Endodermal cell (in vitro differentiated cells): Measurements from ENCODE around the gene TNS3. TPM values are rescaled to one million over a fixed set of nuclear protein-coding genes. Genes with fewer than 3 reads are reported as not detected.

Experiments used
- DNase-seq: peaks from one replicate; pipeline ENCODE4 v3.0.0-alpha.2; 2017
- H3K27ac ChIP-seq: 2 replicates; pipeline ENCODE4 v1.5.1; 2013; ENCODE audit warnings: mild to moderate bottlenecking, low read depth, low read length, moderate library complexity
- H3K27me3 ChIP-seq: 2 replicates; pipeline ENCODE4 v1.6.1; 2013; ENCODE audit warnings: mild to moderate bottlenecking, low read length, moderate library complexity; ENCODE audit not compliant: insufficient read depth, control insufficient read depth, poor library complexity, severe bottlenecking
- H3K36me3 ChIP-seq: 2 replicates; pipeline ENCODE4 v1.7.0; 2013; ENCODE audit warnings: mild to moderate bottlenecking, low read length, moderate library complexity; ENCODE audit not compliant: control insufficient read depth, insufficient read depth
- H3K4me1 ChIP-seq: one replicate; pipeline ENCODE4 v1.7.0; 2013; ENCODE audit warnings: low read length; ENCODE audit not compliant: control insufficient read depth, insufficient read depth
- H3K4me3 ChIP-seq: 2 replicates; pipeline ENCODE4 v1.5.1; 2013; ENCODE audit warnings: mild to moderate bottlenecking, low read length, moderate library complexity
- H3K9ac ChIP-seq: 2 replicates; pipeline ENCODE4 v1.6.1; 2013; ENCODE audit warnings: mild to moderate bottlenecking, low read length, moderate library complexity; ENCODE audit not compliant: poor library complexity, severe bottlenecking; ENCODE audit errors: extremely low read depth
- H3K9me3 ChIP-seq: 2 replicates; pipeline ENCODE4 v1.6.1; 2013; ENCODE audit warnings: mild to moderate bottlenecking, low read length, moderate library complexity; ENCODE audit not compliant: control insufficient read depth
- H3K27ac Mint-ChIP-seq: 2 replicates; pipeline ENCODE4 v1.8.0; 2020; ENCODE audit warnings: mixed read lengths
- H3K27me3 Mint-ChIP-seq: 2 replicates; pipeline ENCODE4 v1.8.0; 2021; ENCODE audit warnings: mild to moderate bottlenecking, mixed read lengths; ENCODE audit not compliant: insufficient read depth
- H3K36me3 Mint-ChIP-seq: 2 replicates; pipeline ENCODE4 v1.8.0; 2020; ENCODE audit warnings: low read depth, mixed read lengths
- H3K4me1 Mint-ChIP-seq: 2 replicates; pipeline ENCODE4 v1.8.0; 2020; ENCODE audit warnings: mixed read lengths
- H3K4me3 Mint-ChIP-seq: 2 replicates; pipeline ENCODE4 v1.8.0; 2020; ENCODE audit warnings: mild to moderate bottlenecking, moderate library complexity, mixed read lengths
- H3K9me3 Mint-ChIP-seq: 2 replicates; pipeline ENCODE4 v1.8.0; 2020; ENCODE audit warnings: mild to moderate bottlenecking, mixed read lengths
- WGBS, 2 experiments: methylation state at CpG; one replicate each; pipeline versions ENCODE4 v1.1.5 to v1.1.7; 2013; ENCODE audit warnings: missing lambda C conversion rate in 2 of 2, mixed read lengths in 1 of 2; ENCODE audit not compliant: insufficient coverage in 1 of 2, insufficient read length in 1 of 2; 5-methylcytosine and 5-hydroxymethylcytosine counted together
- total RNA-seq, 2 donors: library from RNA; stranded (reverse); fragmentation: NEBNext Ultra II Directional in 1 of 2; extraction: Animal tissue kit (Norgen Biotek cat#: 25700) in 1 of 2; gene quantifications; 2 replicates in 1 of 2; 3 replicates in 1 of 2; pipeline ENCODE4 v1.2.1, GENCODE V29; 2021
- TF ChIP-seq, protein P1 (sequence below): fragments of 200-600 bp; sonication (generic); conservative IDR thresholded peaks from 2 replicates; pipeline ENCODE4 v1.5.0; 2021; ENCODE audit warnings: antibody characterized with exemption, mild to moderate bottlenecking

TNS3 gene
- total RNA-seq, 2 donors from 2014 or later, result 33.8 to 38.5 TPM

- Histone ChIP-seq H3K9ac (no peak overlapping the region), H3K27ac (no peak overlapping the region), H3K27me3 (no peaks in the 10 kb centered on the region), H3K4me1 (no peaks in the 10 kb centered on the region), H3K36me3 (peaks cover 76% of the 10 kb centered on the region), H3K4me3 (no peak overlapping the region), H3K9me3 (no peaks in the 10 kb centered on the region)
- TF ChIP-seq, protein P1, sequence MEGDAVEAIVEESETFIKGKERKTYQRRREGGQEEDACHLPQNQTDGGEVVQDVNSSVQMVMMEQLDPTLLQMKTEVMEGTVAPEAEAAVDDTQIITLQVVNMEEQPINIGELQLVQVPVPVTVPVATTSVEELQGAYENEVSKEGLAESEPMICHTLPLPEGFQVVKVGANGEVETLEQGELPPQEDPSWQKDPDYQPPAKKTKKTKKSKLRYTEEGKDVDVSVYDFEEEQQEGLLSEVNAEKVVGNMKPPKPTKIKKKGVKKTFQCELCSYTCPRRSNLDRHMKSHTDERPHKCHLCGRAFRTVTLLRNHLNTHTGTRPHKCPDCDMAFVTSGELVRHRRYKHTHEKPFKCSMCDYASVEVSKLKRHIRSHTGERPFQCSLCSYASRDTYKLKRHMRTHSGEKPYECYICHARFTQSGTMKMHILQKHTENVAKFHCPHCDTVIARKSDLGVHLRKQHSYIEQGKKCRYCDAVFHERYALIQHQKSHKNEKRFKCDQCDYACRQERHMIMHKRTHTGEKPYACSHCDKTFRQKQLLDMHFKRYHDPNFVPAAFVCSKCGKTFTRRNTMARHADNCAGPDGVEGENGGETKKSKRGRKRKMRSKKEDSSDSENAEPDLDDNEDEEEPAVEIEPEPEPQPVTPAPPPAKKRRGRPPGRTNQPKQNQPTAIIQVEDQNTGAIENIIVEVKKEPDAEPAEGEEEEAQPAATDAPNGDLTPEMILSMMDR, result no peak
- H3K4me3 Mint-ChIP-seq, result no peak overlapping the region
- no peaks in the 10 kb centered on the region for H3K9me3 Mint-ChIP-seq
- H3K27ac Mint-ChIP-seq, result no peak overlapping the region
- no peaks in the 10 kb centered on the region for H3K27me3 Mint-ChIP-seq
- WGBS, 2 experiments, result 92 to 95% methylated on average over 3 to 6 of the region's 6 CpGs
- H3K36me3 Mint-ChIP-seq, result peaks cover 53% of the 10 kb centered on the region
- no peak for DNase-seq
- peaks cover 4% of the 10 kb centered on the region for H3K4me1 Mint-ChIP-seq
These were observed 293.9 kb downstream of the TNS3 start for GRCh38 chr7:47288060-47288459.

GRCh38 chr7:47285860-47286491 lies 295.9 kb downstream of the TNS3 start:
- no peaks in the 10 kb centered on the region for H3K4me1 ChIP-seq
- Mint-ChIP-seq H3K27me3 (no peaks in the 10 kb centered on the region), H3K27ac (no peak overlapping the region), H3K4me1 (peaks cover 4% of the 10 kb centered on the region), H3K4me3 (no peak overlapping the region), H3K9me3 (no peaks in the 10 kb centered on the region), H3K36me3 (peaks cover 55% of the 10 kb centered on the region)
- no peak overlapping the region for H3K4me3 ChIP-seq
- TF ChIP-seq, protein P1, result peak; percentile 31
- H3K9me3 ChIP-seq, result no peaks in the 10 kb centered on the region
- H3K27me3 ChIP-seq, result no peaks in the 10 kb centered on the region
- DNase-seq, result no peak
- H3K9ac ChIP-seq, result no peak overlapping the region
- no peak overlapping the region for H3K27ac ChIP-seq
- WGBS, 2 experiments, result 92 to 94% methylated on average over 7 to 9 of the region's 9 CpGs
- peaks cover 65% of the 10 kb centered on the region for H3K36me3 ChIP-seq

DNA sequence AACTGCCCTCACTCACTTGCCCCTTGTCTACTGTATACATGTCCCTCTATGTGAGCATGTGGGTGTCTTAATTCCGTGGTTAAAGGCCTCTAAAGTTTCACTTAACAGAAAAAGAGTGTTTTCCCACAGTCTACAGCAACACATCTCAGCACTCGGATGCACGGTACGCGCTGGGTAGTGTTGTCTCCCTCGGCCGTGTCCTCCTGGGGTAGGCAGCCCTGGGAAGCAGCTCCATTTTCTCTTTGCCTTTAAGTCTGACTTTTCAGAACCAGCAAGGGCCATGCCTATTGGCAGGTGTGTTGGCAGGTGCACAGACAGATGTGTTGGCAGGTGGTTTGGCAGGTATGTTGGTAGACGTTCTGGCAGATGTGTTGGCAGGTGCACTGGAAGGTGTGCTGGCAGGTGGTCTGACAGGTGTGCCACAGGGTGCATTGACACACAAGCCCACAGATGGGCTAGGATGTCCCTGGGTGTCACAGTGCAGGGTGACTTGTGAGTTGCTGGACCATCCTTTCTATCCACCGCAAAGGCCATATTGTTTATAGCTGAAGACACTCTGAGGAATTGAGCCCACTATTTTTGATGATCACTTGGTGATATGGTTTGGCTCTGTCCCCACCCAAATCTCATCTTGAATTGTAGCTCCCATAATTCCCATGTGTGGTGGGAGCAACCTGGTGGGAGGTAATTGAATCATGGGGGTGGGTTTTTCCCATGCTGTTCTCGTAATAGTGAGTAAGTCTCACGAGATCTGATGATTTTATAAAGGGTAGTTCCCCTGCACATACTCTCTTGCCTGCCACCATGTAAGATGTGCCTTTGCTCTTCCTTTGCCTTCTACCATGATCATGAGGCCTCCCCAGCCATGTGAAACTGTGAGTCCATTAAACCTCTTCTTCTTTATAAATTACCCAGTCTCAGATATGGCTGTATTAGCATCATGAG lies 296.9 kb downstream of the TNS3 start:
- TF ChIP-seq, protein P1, result no peak
- H3K9ac ChIP-seq, result no peak overlapping the region
- no peak overlapping the region for H3K27ac Mint-ChIP-seq
- DNase-seq, result no peak
- H3K27me3 Mint-ChIP-seq, result no peaks in the 10 kb centered on the region
- 96 to 97% methylated on average over 6 to 11 of the region's 11 CpGs for WGBS, 2 experiments
- H3K4me3 Mint-ChIP-seq, result no peak overlapping the region
- H3K27me3 ChIP-seq, result no peaks in the 10 kb centered on the region
- H3K36me3 Mint-ChIP-seq, result peaks cover 50% of the 10 kb centered on the region
- H3K9me3 Mint-ChIP-seq, result no peaks in the 10 kb centered on the region
- H3K4me1 ChIP-seq, result no peaks in the 10 kb centered on the region
- no peak overlapping the region for H3K4me3 ChIP-seq
- H3K9me3 ChIP-seq, result no peaks in the 10 kb centered on the region
- no peak overlapping the region for H3K27ac ChIP-seq
- H3K36me3 ChIP-seq, result peaks cover 56% of the 10 kb centered on the region
- H3K4me1 Mint-ChIP-seq, result peaks cover 4% of the 10 kb centered on the region
